Gastroesophageal sphincter (tissue), 4 donors: ENCODE measurements around the gene ZNF90. TPM values are rescaled to one million over a fixed set of nuclear protein-coding genes. Genes with fewer than 3 reads are reported as not detected.

Source experiments
- ATAC-seq: fragments of 150-250 bp; one replicate; pipeline ENCODE4 v1.9.1; 2016; ENCODE audit warnings: mild to moderate bottlenecking, moderate library complexity
- H3K27ac ChIP-seq, 4 donors: fragments of 200-600 bp; sonication (generic) in 3 of 4; 1 replicate in 3 of 4; 2 replicates in 1 of 4; pipeline ENCODE4 v1.5.1; 2016 to 2019
- H3K27me3 ChIP-seq: fragments of 200-600 bp; sonication (generic); one replicate; pipeline ENCODE4 v1.5.1; 2019
- H3K36me3 ChIP-seq, 2 donors: fragments of 200-600 bp; sonication (generic); one replicate each; pipeline ENCODE4 v1.5.1; 2019; ENCODE audit warnings: control low read depth in 1 of 2
- H3K4me1 ChIP-seq, 3 donors: fragments of 200-600 bp; sonication (generic); 1 replicate in 2 of 3; 2 replicates in 1 of 3; pipeline ENCODE4 v1.5.1; 2016 to 2019; ENCODE audit warnings: control low read depth in 2 of 3
- H3K4me3 ChIP-seq, 2 donors: fragments of 200-600 bp; sonication (generic); one replicate each; pipeline ENCODE4 v1.5.1; 2019; ENCODE audit warnings: mild to moderate bottlenecking in 1 of 2, moderate library complexity in 1 of 2
- H3K9me3 ChIP-seq, 3 donors: fragments of 200-600 bp; sonication (generic); one replicate each; pipeline ENCODE4 v1.5.1; 2017 to 2019; ENCODE audit warnings: control low read depth in 2 of 3
- CTCF ChIP-seq, 4 experiments: fragments of 200-600 bp in 2 of 4; fragments of 450-650 bp in 2 of 4; sonication (generic) in 1 of 4; IDR thresholded peaks; one replicate each; pipeline ENCODE4 v1.5.1; 2017 to 2019; ENCODE audit warnings: antibody characterized with exemption in 4 of 4, mild to moderate bottlenecking in 2 of 4, moderate library complexity in 2 of 4
- EP300 ChIP-seq: sonication (generic); formaldehyde crosslinking; IDR thresholded peaks from one replicate; pipeline ENCODE4 v1.6.1; 2017; ENCODE audit warnings: antibody characterized with exemption, mild to moderate bottlenecking
- POLR2A ChIP-seq, 2 donors: fragments of 450-650 bp; IDR thresholded peaks; one replicate each; pipeline ENCODE4 v1.6.1; 2017; ENCODE audit warnings: antibody characterized with exemption in 2 of 2, mild to moderate bottlenecking in 2 of 2, moderate library complexity in 1 of 2
- POLR2AphosphoS5 ChIP-seq: sonication (generic); formaldehyde crosslinking; IDR thresholded peaks from one replicate; pipeline ENCODE4 v1.6.1; 2017; ENCODE audit warnings: antibody characterized with exemption
- WGBS, 2 donors: methylation state at CpG; one replicate each; pipeline ENCODE4 v1.1.5; 2018; ENCODE audit warnings: low coverage in 1 of 2; 5-methylcytosine and 5-hydroxymethylcytosine counted together
- small RNA-seq, 4 donors: library from RNA; depleted of rRNA; stranded (forward); fragments of <200 nt; gene quantifications; one replicate each; pipeline ENCODE3, GENCODE V24; 2016
- total RNA-seq, 4 donors: library from RNA; depleted of rRNA; stranded (reverse); fragments of >200 nt; gene quantifications; one replicate each; pipeline ENCODE4 v1.1.0, GENCODE V29; 2016

The ZNF90 gene
- total RNA-seq, 4 donors from 2014 or later: 0.12 to 2.5 (median 1.6) TPM

- WGBS, 2 donors: 90 to 91% methylated on average over 1 of the region's 1 CpG
- no peak overlapping the region for H3K4me3 ChIP-seq
- ATAC-seq: no peak
- H3K4me1 ChIP-seq: peaks cover 0 to 21% (median 0%) of the 10 kb centered on the region in 3 donors
- H3K27me3 ChIP-seq: no peaks in the 10 kb centered on the region
- no peaks in the 10 kb centered on the region for H3K9me3 ChIP-seq
- H3K27ac ChIP-seq: no peak overlapping the region
- no peaks in the 10 kb centered on the region for H3K36me3 ChIP-seq
- TF ChIP-seq POLR2A (IDR thresholded peaks at IDR 0.05) (no peak), EP300 (no peak), CTCF (IDR thresholded peaks at IDR 0.05) (no peak), POLR2AphosphoS5 (no peak)
Measured at GRCh38 chr19:20164456-20164855, 86.7 kb downstream of the ZNF90 start.

- 68 to 72% methylated on average over 3 to 4 of the region's 7 CpGs for WGBS, 2 donors
- H3K4me1 ChIP-seq: peaks cover 0 to 21% (median 0%) of the 10 kb centered on the region in 3 donors
- no peaks in the 10 kb centered on the region for H3K9me3 ChIP-seq
- TF ChIP-seq POLR2A (IDR thresholded peaks at IDR 0.05): no peak
- TF ChIP-seq POLR2AphosphoS5: no peak
- TF ChIP-seq EP300: no peak
- no peak for TF ChIP-seq CTCF (IDR thresholded peaks at IDR 0.05)
- no peak for ATAC-seq
- no peaks in the 10 kb centered on the region for H3K27me3 ChIP-seq
- H3K4me3 ChIP-seq: no peak overlapping the region
- peaks cover 0 to 10% of the 10 kb centered on the region in 2 donors for H3K36me3 ChIP-seq
- H3K27ac ChIP-seq: no peak overlapping the region
Measured at GRCh38 chr19:20165971-20166592, 88.3 kb downstream of the ZNF90 start.

GRCh38 chr19:20167020-20167644 lies 89.3 kb downstream of the ZNF90 start, which contains the start of gene ZNF486:
Gene ZNF486 (plus strand): TSS chr19:20167214. CDS start chr19:20167331, 117 bp downstream.
- Histone ChIP-seq H3K4me3 (peak within 1 kb of the TSS; percentile 50 to 79), H3K27ac (peak within 1 kb of the TSS; percentile 2 to 79 (median 70)), H3K4me1 (peaks cover 0 to 21% (median 0%) of the 10 kb centered on the region in 3 donors), H3K9me3 (no peaks in the 10 kb centered on the region), H3K27me3 (no peaks in the 10 kb centered on the region), H3K36me3 (peaks cover 0 to 20% of the 10 kb centered on the region in 2 donors)
- ATAC-seq: peak; percentile 100
- 0 to 7% methylated on average over 3 to 5 of the region's 25 CpGs for WGBS, 2 donors
- peak in 1 of 2 donors; percentile 47 for TF ChIP-seq POLR2A (IDR thresholded peaks at IDR 0.05)
- TF ChIP-seq EP300: no peak
- peak; percentile 50 for TF ChIP-seq POLR2AphosphoS5
- no peak for TF ChIP-seq CTCF (IDR thresholded peaks at IDR 0.05)

GRCh38 chr19:20167651-20168122 lies 89.9 kb downstream of the ZNF90 start:
- no peak for TF ChIP-seq POLR2AphosphoS5
- TF ChIP-seq EP300: no peak
- TF ChIP-seq CTCF (IDR thresholded peaks at IDR 0.05): no peak
- no peak for TF ChIP-seq POLR2A (IDR thresholded peaks at IDR 0.05)
- Histone ChIP-seq H3K36me3 (peaks cover 0 to 26% of the 10 kb centered on the region in 2 donors), H3K4me1 (peaks cover 0 to 21% (median 0%) of the 10 kb centered on the region in 3 donors), H3K4me3 (peak overlapping the region; percentile 50 to 79), H3K27me3 (no peaks in the 10 kb centered on the region), H3K27ac (peak overlapping the region; percentile 2 to 79 (median 70)), H3K9me3 (no peaks in the 10 kb centered on the region)
- 0% methylated on average over 2 to 11 of the region's 22 CpGs for WGBS, 2 donors
- ATAC-seq: no peak

Small RNA genes lying within 50 kb of the gene (small RNA-seq; reads per million reads assigned to genes)
- 0 reads per million in 4 donors for gene AC006539.3

Other genes starting within 250 kb of the ZNF90 start
- 10 to 100 TPM in 2 of 4 donors, 1 to 10 TPM in 2; 7.0 to 17.3 (median 9.5) TPM for gene ZNF253, start 212.1 kb upstream of the ZNF90 start, total RNA-seq
- 1 to 10 TPM; 1.7 to 6.1 (median 2.9) TPM for gene ZNF93, start 177.1 kb upstream of the ZNF90 start, total RNA-seq
- gene ZNF682, start 38.5 kb upstream of the ZNF90 start, total RNA-seq: 1 to 10 TPM; 1.6 to 5.9 (median 3.8) TPM
- gene ZNF486, start 89.2 kb downstream of the ZNF90 start, total RNA-seq: 1 to 10 TPM; 2.6 to 4.4 (median 3.0) TPM